DMS 273 (cell line): ENCODE results near the gene GTF2IRD1.
"Not testable (repeated sequence)": the region's sequence is repeated elsewhere in the genome, so short reads cannot be mapped to it uniquely, and the experiment has no call there.

Source experiments
- DNase-seq: peaks from one replicate; lab custom pipeline; 2025; ENCODE audit not compliant: unreplicated experiment; lab: John Stamatoyannopoulos, UW

GTF2IRD1 gene

GRCh38 chr7:74554178-74554577, 100.5 kb downstream of the GTF2IRD1 start:
- no peak for DNase-seq

- no peak for DNase-seq
Measured at GRCh38 chr7:74560086-74560719, 106.5 kb downstream of the GTF2IRD1 start.

GRCh38 chr7:74561898-74562613, 108.3 kb downstream of the GTF2IRD1 start:
- no peak for DNase-seq

GRCh38 chr7:74563639-74564038, 109.9 kb downstream of the GTF2IRD1 start:
- DNase-seq: not testable (repeated sequence)

- DNase-seq: no peak
Measured at GRCh38 chr7:74567318-74567668, 113.6 kb downstream of the GTF2IRD1 start.

GRCh38 chr7:74568658-74569057, 115.0 kb downstream of the GTF2IRD1 start:
- DNase-seq: no peak

GRCh38 chr7:74569501-74570075, 115.9 kb downstream of the GTF2IRD1 start:
- no peak for DNase-seq

- DNase-seq: no peak
Measured at GRCh38 chr7:74570533-74571156, 116.9 kb downstream of the GTF2IRD1 start.

GRCh38 chr7:74572301-74572979, 118.7 kb downstream of the GTF2IRD1 start:
- DNase-seq: peak; percentile 93

GRCh38 chr7:74573512-74573911, 119.8 kb downstream of the GTF2IRD1 start:
- DNase-seq: no peak

GRCh38 chr7:74575083-74575784, 121.5 kb downstream of the GTF2IRD1 start:
- DNase-seq: peak; percentile 65

GRCh38 chr7:74575811-74576210, 122.1 kb downstream of the GTF2IRD1 start:
- DNase-seq: no peak

GRCh38 chr7:74579800-74580685, 126.3 kb downstream of the GTF2IRD1 start:
- DNase-seq: no peak

- no peak for DNase-seq
Measured at GRCh38 chr7:74581916-74582440, 128.3 kb downstream of the GTF2IRD1 start.

GRCh38 chr7:74582447-74583039, 128.8 kb downstream of the GTF2IRD1 start:
- no peak for DNase-seq

- no peak for DNase-seq
Measured at GRCh38 chr7:74583630-74584029, 129.9 kb downstream of the GTF2IRD1 start.

GRCh38 chr7:74584160-74584954, 130.7 kb downstream of the GTF2IRD1 start:
- no peak for DNase-seq

GRCh38 chr7:74585844-74586243, 132.1 kb downstream of the GTF2IRD1 start:
- DNase-seq: no peak
